KMS-11 (cell line): ENCODE results near the gene MEMO1.

Source experiments
- H2AFZ ChIP-seq: fragments of 200-600 bp; sonication (generic); 2 replicates; pipeline ENCODE4 v1.6.1; 2016; ENCODE audit warnings: antibody characterized with exemption, mixed run types, low read depth
- H3K27ac ChIP-seq: fragments of 200-600 bp; sonication (generic); 2 replicates; pipeline ENCODE4 v1.6.1; 2016; ENCODE audit warnings: mild to moderate bottlenecking, mixed run types
- H3K27me3 ChIP-seq: fragments of 200-600 bp; sonication (generic); 2 replicates; pipeline ENCODE4 v1.6.1; 2017; ENCODE audit warnings: mild to moderate bottlenecking, low read depth, mixed run types, moderate library complexity; ENCODE audit not compliant: insufficient read depth
- H3K36me3 ChIP-seq: fragments of 200-600 bp; sonication (generic); 2 replicates; pipeline ENCODE4 v1.6.1; 2017; ENCODE audit warnings: mild to moderate bottlenecking, mixed run types; ENCODE audit not compliant: insufficient read depth
- H3K4me1 ChIP-seq: fragments of 200-600 bp; sonication (generic); 2 replicates; pipeline ENCODE4 v1.6.1; 2016; ENCODE audit warnings: mild to moderate bottlenecking, low read depth, mixed run types; ENCODE audit not compliant: poor library complexity, severe bottlenecking
- H3K4me2 ChIP-seq: fragments of 200-600 bp; sonication (generic); 2 replicates; pipeline ENCODE4 v1.7.0; 2016; ENCODE audit warnings: mild to moderate bottlenecking, mixed run types
- H3K4me3 ChIP-seq: fragments of 200-600 bp; sonication (generic); IDR thresholded peaks from 2 replicates; pipeline ENCODE4 v1.6.1; 2017; ENCODE audit warnings: low read depth, low read length, mixed read lengths; ENCODE audit not compliant: insufficient read depth
- H3K79me2 ChIP-seq: fragments of 200-600 bp; sonication (generic); 2 replicates; pipeline ENCODE4 v1.6.1; 2016; ENCODE audit warnings: low read depth, mixed run types; ENCODE audit not compliant: insufficient read depth
- H3K9ac ChIP-seq: fragments of 200-600 bp; sonication (generic); 2 replicates; pipeline ENCODE4 v1.6.1; 2016; ENCODE audit warnings: mild to moderate bottlenecking, mixed run types
- H4K20me1 ChIP-seq: fragments of 200-600 bp; sonication (generic); 2 replicates; pipeline ENCODE4 v1.6.1; 2016; ENCODE audit warnings: mild to moderate bottlenecking, mixed run types; ENCODE audit not compliant: insufficient read depth
- TF ChIP-seq, protein P1 (sequence below): fragments of 200-600 bp; sonication (generic); conservative IDR thresholded peaks from 2 replicates; pipeline ENCODE4 v1.6.1; 2017; ENCODE audit warnings: low read depth, mild to moderate bottlenecking, antibody characterized with exemption, low read length, moderate library complexity, mixed read lengths

MEMO1 gene

DNA sequence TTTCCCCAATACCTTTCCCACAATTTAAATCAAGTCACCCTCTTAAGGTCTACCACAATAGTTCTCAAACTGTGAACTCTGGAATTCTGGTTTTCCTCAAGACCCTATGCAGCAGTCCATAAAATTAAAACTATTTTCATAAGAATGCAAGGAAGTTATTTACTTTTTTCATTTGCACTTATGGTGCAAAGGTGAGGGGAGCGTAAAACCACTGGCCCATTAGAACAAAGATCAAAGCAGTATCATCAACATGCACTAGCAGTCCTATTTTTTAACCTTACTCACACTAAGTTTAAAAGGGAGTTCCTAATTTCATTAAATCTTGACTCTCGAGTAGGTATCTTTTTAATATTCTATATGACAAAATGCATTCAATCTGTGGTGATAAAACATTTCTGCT, 85.3 kb downstream of the MEMO1 start:
- Histone ChIP-seq H3K36me3 (no peaks in the 10 kb centered on the region), H3K4me3 (no peak overlapping the region), H3K27me3 (no peaks in the 10 kb centered on the region), H3K9ac (no peak overlapping the region), H3K4me2 (no peak overlapping the region), H3K4me1 (no peaks in the 10 kb centered on the region), H2AFZ (no peak overlapping the region), H3K27ac (no peak overlapping the region), H4K20me1 (no peaks in the 10 kb centered on the region), H3K79me2 (no peaks in the 10 kb centered on the region)
- TF ChIP-seq, protein P1, sequence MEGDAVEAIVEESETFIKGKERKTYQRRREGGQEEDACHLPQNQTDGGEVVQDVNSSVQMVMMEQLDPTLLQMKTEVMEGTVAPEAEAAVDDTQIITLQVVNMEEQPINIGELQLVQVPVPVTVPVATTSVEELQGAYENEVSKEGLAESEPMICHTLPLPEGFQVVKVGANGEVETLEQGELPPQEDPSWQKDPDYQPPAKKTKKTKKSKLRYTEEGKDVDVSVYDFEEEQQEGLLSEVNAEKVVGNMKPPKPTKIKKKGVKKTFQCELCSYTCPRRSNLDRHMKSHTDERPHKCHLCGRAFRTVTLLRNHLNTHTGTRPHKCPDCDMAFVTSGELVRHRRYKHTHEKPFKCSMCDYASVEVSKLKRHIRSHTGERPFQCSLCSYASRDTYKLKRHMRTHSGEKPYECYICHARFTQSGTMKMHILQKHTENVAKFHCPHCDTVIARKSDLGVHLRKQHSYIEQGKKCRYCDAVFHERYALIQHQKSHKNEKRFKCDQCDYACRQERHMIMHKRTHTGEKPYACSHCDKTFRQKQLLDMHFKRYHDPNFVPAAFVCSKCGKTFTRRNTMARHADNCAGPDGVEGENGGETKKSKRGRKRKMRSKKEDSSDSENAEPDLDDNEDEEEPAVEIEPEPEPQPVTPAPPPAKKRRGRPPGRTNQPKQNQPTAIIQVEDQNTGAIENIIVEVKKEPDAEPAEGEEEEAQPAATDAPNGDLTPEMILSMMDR, result no peak

DNA sequence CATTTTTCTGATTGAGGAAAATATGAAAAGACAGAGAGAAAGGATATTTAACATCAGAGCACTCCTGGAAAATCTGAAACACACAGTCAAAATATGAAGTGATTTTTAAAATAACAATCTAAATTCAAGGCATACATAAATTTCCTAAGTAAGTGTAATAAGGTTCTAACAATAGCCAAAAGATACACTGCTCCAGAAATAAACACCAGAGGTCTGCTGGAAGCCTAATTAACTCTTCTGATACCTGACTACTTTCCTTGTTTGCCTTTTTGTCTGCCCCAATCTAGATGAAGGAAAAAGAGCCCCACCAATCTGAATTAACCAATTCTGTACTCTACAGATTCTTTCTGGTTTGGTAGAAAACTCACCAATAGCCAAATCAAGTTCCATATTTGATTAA, 87.1 kb downstream of the MEMO1 start:
- H3K9ac ChIP-seq, result no peak overlapping the region
- H3K27ac ChIP-seq, result no peak overlapping the region
- no peaks in the 10 kb centered on the region for H3K4me1 ChIP-seq
- no peak overlapping the region for H2AFZ ChIP-seq
- H3K4me3 ChIP-seq, result no peak overlapping the region
- no peaks in the 10 kb centered on the region for H3K79me2 ChIP-seq
- H3K4me2 ChIP-seq, result no peak overlapping the region
- H3K36me3 ChIP-seq, result no peaks in the 10 kb centered on the region
- H4K20me1 ChIP-seq, result no peaks in the 10 kb centered on the region
- no peaks in the 10 kb centered on the region for H3K27me3 ChIP-seq
- TF ChIP-seq, protein P1, result no peak

DNA sequence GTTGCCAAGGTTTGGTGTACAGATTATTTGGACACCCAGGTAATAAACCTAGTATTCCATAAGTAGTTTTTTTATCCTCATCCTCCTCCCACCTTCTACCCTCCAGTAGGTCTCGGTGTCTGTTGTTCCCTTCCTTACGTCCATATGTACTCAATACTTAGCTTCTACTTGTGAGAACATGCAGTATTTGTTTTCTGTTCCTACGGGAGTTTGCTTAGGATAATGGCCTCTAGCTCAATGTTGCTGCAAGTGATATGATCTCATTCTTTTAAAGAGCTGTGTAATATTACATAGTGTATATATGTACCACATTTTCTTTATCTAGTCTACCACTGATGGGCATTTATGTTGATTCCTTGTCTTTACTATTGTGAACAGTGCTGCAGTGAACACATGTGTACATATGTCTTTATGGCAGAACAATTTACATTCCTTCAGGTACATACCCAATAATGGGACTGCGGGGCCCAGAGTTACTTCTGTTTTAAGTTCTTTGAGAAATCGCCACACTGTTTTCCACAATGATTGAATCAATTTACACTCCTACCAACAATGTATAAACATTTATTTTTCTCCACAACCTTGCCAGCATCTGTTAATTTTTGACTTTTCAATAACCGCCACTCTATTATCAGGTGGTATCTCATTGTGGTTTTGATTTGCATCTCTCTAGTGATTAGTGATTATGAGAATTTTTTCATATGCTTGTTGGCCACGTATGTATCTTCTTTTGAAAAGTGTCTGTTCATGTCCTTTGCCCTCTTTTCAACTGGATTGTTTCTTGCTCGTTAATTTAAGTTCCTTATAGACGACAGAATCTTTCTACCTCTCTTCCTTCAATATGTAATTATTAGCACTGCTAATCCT, 88.0 kb downstream of the MEMO1 start:
- Histone ChIP-seq H3K27ac (no peak overlapping the region), H2AFZ (no peak overlapping the region), H3K4me2 (no peak overlapping the region), H3K4me3 (no peak overlapping the region), H3K4me1 (no peaks in the 10 kb centered on the region), H3K36me3 (no peaks in the 10 kb centered on the region), H4K20me1 (no peaks in the 10 kb centered on the region), H3K79me2 (no peaks in the 10 kb centered on the region), H3K9ac (no peak overlapping the region), H3K27me3 (no peaks in the 10 kb centered on the region)
- TF ChIP-seq, protein P1, result no peak

DNA sequence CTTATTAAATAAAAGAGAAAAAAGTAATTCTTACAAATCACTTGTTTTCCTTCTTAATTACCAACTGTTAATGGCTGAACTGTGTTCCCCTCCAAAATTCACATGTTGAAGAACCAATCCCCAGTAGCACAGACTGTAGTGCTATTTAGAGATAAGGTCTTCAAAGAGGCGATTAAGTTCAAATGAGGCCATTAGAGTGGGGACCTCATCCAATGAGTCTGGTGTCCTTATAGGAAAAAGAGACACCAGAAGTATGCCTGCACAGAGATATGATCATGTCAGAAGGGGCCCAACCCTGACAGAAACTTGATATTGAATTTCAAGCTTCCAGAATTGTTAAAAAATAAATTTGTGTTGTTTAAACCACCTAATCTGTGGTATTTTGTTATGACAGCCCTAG, 89.8 kb downstream of the MEMO1 start:
- H3K9ac ChIP-seq, result no peak overlapping the region
- H3K4me3 ChIP-seq, result no peak overlapping the region
- H3K36me3 ChIP-seq, result no peaks in the 10 kb centered on the region
- H3K27ac ChIP-seq, result no peak overlapping the region
- H2AFZ ChIP-seq, result no peak overlapping the region
- H3K79me2 ChIP-seq, result no peaks in the 10 kb centered on the region
- H3K27me3 ChIP-seq, result no peaks in the 10 kb centered on the region
- no peaks in the 10 kb centered on the region; the same call in 1 of the 2 replicates for H4K20me1 ChIP-seq
- H3K4me1 ChIP-seq, result no peaks in the 10 kb centered on the region
- TF ChIP-seq, protein P1, result no peak
- no peak overlapping the region for H3K4me2 ChIP-seq
